SK-MEL-5 (cell line): ENCODE data around the gene AP2A1. TPM values are rescaled to one million over a fixed set of nuclear protein-coding genes. Genes with fewer than 3 reads are reported as not detected.

ENCODE experiments used
- DNase-seq: peaks from one replicate; pipeline ENCODE4 v3.0.0-alpha.2; 2016; ENCODE audit warnings: low read depth, low spot score
- in situ Hi-C: cut with HindIII; loops from 2 replicates; pipeline ENCODE4 v1.10.0; 2016; ENCODE audit warnings: low sequenced_read_pairs, high pct_unique_total_duplicates, low pct_unique_long_range_greater_than_20kb
- small RNA-seq, 2 experiments: library from RNA; depleted of rRNA; stranded (forward); fragments of <200 nt; gene quantifications; one replicate each; pipeline ENCODE3, GENCODE V24; 2014
- total RNA-seq: library from RNA; depleted of rRNA; stranded (reverse); fragments of >200 nt; shearing (Covaris generic); gene quantifications from 2 replicates; pipeline ENCODE4 v1.2.3, GENCODE V29; 2014; rRNA removed

AP2A1 gene
- total RNA-seq, 1 experiment from 2014 or later, result 23.1 TPM

DNA sequence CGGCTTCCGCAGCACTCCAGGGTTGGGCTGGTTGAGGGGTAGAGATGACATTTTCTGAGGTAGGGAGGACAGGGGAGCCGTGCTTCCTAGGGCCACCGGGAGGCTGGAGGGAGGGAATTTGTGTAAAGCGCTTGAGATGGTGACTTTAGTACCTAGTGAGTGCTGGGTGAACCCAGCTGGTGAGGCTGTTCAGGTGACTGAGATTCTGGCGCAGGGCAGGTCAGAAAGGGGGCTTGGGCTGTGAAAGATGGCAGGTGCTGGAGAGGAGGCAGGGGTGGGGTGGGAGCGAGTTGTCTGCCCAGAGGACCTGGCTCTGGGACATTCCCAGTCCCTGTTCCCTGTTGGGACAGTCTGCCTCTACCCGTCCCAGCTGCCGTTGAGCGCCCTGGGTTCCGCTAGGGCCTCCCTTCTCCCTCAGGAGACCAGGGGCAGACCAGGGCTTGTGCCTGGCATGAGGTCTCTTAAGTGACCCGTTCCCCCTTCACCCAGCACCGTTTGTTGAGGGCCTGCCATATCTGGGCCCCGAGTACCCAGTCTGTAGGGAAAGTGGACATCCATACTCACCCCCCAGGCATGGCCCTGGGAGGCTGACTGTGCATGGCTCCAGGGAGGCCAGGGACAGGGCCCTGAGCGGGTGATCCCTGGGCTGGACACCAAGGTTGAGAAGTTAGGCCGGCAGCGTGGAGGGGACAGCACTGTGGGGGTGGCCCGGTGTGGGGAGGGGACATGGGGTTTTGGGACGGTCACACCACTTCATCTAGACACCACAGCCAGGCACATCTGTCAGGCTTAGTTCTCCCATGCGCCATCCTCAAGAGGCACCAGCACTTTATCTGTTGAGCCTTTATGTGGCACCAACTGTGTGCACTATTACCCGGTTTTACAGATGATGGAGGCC, 89.1 kb downstream of the AP2A1 start:
- in situ Hi-C loops, result no loop called here

DNA sequence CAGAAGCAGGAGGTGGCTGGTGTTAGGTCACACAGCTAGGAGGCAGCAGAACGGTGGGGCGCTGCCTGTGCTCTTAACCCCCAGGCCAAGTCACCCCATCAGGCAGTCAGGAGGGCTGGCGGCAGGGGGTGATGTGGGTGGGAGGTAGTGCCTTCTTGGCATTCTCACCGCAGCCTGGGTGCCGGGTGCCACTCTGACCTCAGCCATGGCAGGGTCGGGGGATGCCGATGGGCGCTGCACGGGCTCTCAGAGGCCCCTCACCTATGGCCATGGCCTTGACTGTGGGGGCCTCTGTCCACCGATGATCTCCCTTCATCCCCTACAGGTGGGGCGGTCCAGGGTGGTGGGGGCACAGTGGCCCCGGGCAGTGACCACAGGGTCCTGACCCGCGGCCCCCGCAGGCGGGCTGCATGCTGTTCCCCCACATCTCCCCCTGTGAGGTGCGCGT, 89.8 kb downstream of the AP2A1 start:
- DNase-seq, result no peak
- in situ Hi-C loops, result no loop called here

More for the DNA sequence above, 89.1 kb downstream of the AP2A1 start:
- no peak for DNase-seq

Small RNA genes lying within 50 kb of the gene (small RNA-seq; reads per million reads assigned to genes)
- 0 to 0.02 reads per million in 2 experiments for gene MIR4749
- gene MIR6799, result 0 reads per million in 2 experiments
- gene RNU6-841P, result 0 reads per million in 2 experiments

Other genes with a start within 250 kb of the AP2A1 start
- gene RCN3, start 239.0 kb upstream of the AP2A1 start, total RNA-seq, result 0.90 and 1.8 TPM in 2 replicates
- gene NOSIP, start 186.4 kb upstream of the AP2A1 start, total RNA-seq, result 38.4 and 46.5 TPM in 2 replicates
- 0.98 and 6.8 TPM in 2 replicates for gene PRRG2, start 185.7 kb upstream of the AP2A1 start, total RNA-seq
- 0.87 and 1.8 TPM in 2 replicates for gene PRR12, start 175.8 kb upstream of the AP2A1 start, total RNA-seq
- 4.1 and 4.4 TPM in 2 replicates for gene RRAS, start 126.9 kb upstream of the AP2A1 start, total RNA-seq
- gene SCAF1, start 124.8 kb upstream of the AP2A1 start, total RNA-seq, result 6.2 and 8.2 TPM in 2 replicates
- 23.3 and 27.6 TPM in 2 replicates for gene IRF3, start 101.1 kb upstream of the AP2A1 start, total RNA-seq
- 3.1 and 5.3 TPM in 2 replicates for gene BCL2L12, start 101.1 kb upstream of the AP2A1 start, total RNA-seq
- gene PRMT1, start 89.7 kb upstream of the AP2A1 start, total RNA-seq, result 204 and 211 TPM in 2 replicates
- 0.59 and 0.61 TPM in 2 replicates for gene ADM5, start 77.4 kb upstream of the AP2A1 start, total RNA-seq
- gene CPT1C, start 75.9 kb upstream of the AP2A1 start, total RNA-seq, result 2.5 and 3.8 TPM in 2 replicates
- not detected in 2 replicates for gene TSKS, start 3.7 kb upstream of the AP2A1 start, total RNA-seq
- gene FUZ, start 46.3 kb downstream of the AP2A1 start, total RNA-seq, result 29.2 and 31.0 TPM in 2 replicates
- 7.8 and 8.2 TPM in 2 replicates for gene MED25, start 51.3 kb downstream of the AP2A1 start, total RNA-seq
- gene PTOV1, start 84.2 kb downstream of the AP2A1 start, total RNA-seq, result 45.9 and 58.8 TPM in 2 replicates
- 33.8 and 35.9 TPM in 2 replicates for gene PNKP, start 100.6 kb downstream of the AP2A1 start, total RNA-seq
- 6.2 and 6.4 TPM in 2 replicates for gene AKT1S1, start 110.4 kb downstream of the AP2A1 start, total RNA-seq
- 3.5 and 5.6 TPM in 2 replicates for gene TBC1D17, start 110.7 kb downstream of the AP2A1 start, total RNA-seq
- 0.13 TPM in 1 of 2 replicates, not detected in the other for gene IL4I1, start 129.9 kb downstream of the AP2A1 start, total RNA-seq
- 4.0 and 4.7 TPM in 2 replicates for gene ATF5, start 162.2 kb downstream of the AP2A1 start, total RNA-seq
- 39.6 and 39.9 TPM in 2 replicates for gene NUP62, start 162.5 kb downstream of the AP2A1 start, total RNA-seq
- not detected in 2 replicates for gene SIGLEC11, start 194.2 kb downstream of the AP2A1 start, total RNA-seq